ENCODE data around the gene ANKS1A.

The ANKS1A gene

GRCh38 chr6:35035481-35036030 lies 146.5 kb downstream of the ANKS1A start:
- TF ChIP-seq CTCF (IDR thresholded peaks at IDR 0.05; ENCODE audit: low read length, missing control alignments), result no peak
- no peak overlapping the region for H3K4me3 ChIP-seq (replicated peaks; ENCODE audit: low read depth, low read length)
- no peak for DNase-seq (ENCODE audit: low read depth)

GRCh38 chr6:35036059-35036827 lies 147.2 kb downstream of the ANKS1A start:
- H3K4me3 ChIP-seq (replicated peaks; ENCODE audit: low read depth, low read length), result no peak overlapping the region
- no peak for DNase-seq (ENCODE audit: low read depth)
- TF ChIP-seq CTCF (IDR thresholded peaks at IDR 0.05; ENCODE audit: low read length, missing control alignments), result no peak

GRCh38 chr6:35036828-35037663 lies 148.0 kb downstream of the ANKS1A start:
- TF ChIP-seq CTCF (IDR thresholded peaks at IDR 0.05; ENCODE audit: low read length, missing control alignments), result no peak
- H3K4me3 ChIP-seq (replicated peaks; ENCODE audit: low read depth, low read length), result no peak overlapping the region

GRCh38 chr6:35037664-35038038 lies 148.6 kb downstream of the ANKS1A start:
- DNase-seq (ENCODE audit: low read depth), result no peak
- TF ChIP-seq CTCF (IDR thresholded peaks at IDR 0.05; ENCODE audit: low read length, missing control alignments), result no peak
- H3K4me3 ChIP-seq (replicated peaks; ENCODE audit: low read depth, low read length), result no peak overlapping the region

More at GRCh38 chr6:35036828-35037663, 148.0 kb downstream of the ANKS1A start:
- no peak for DNase-seq (ENCODE audit: low read depth)

- TF ChIP-seq CTCF (IDR thresholded peaks at IDR 0.05; ENCODE audit: low read length, missing control alignments), result no peak
- no peak overlapping the region for H3K4me3 ChIP-seq (replicated peaks; ENCODE audit: low read depth, low read length)
- no peak for DNase-seq (ENCODE audit: low read depth)
Observed at GRCh38 chr6:35038076-35038475, 149.0 kb downstream of the ANKS1A start.

GRCh38 chr6:35040398-35040797 lies 151.3 kb downstream of the ANKS1A start:
- DNase-seq (ENCODE audit: low read depth), result no peak
- no peak for TF ChIP-seq CTCF (IDR thresholded peaks at IDR 0.05; ENCODE audit: low read length, missing control alignments)
- no peak overlapping the region for H3K4me3 ChIP-seq (replicated peaks; ENCODE audit: low read depth, low read length)

Data from fibroblast of pulmonary artery (primary cell).